NCI-H526 treated with DMSO at 0.1 percent for 48 hours (cell line): Measurements from ENCODE around the gene RCOR1.
A peak's percentile ranks its signal among the peaks of the same experiment; 100 is the strongest.

Experiments
- DNase-seq: peaks from one replicate; lab custom pipeline; 2025; lab: John Stamatoyannopoulos, UW

Gene RCOR1

DNA sequence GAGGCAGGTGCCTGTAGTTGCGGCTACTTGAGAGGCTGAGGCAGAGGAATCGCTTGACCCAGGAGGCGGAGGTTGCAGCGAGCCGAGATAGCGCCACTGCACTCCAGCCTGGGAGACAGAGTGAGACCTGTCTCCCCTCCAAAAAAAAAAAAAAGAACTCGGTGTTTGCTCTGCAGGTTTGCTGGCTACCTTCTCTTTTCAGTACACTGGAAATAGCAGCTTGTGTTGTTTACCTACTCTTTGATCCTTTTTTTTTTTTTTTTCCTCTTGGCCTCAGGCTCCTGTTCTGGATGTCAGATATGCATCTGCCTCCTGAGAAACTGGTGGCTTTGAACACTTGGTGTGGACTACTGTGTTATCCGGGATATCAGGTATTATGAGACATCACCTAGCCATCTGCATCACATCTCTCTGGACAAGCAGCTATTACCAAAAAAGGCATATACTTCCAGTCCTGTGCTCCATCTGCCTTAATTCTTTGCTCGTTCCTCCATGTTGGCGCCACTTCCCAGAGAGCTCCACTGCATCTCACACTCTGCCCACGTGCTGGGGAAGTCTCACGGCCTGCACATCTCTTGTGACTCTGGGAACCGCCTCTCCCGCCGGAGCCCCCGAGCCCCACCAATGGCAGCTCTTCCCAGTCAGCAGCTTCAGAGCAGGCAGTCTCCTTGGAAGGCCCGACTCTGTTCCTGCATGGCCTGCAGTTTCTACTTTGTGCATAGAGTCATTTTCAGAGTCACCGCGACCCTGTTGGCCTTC lies 133.9 kb downstream of the RCOR1 start:
- no peak for DNase-seq

DNA sequence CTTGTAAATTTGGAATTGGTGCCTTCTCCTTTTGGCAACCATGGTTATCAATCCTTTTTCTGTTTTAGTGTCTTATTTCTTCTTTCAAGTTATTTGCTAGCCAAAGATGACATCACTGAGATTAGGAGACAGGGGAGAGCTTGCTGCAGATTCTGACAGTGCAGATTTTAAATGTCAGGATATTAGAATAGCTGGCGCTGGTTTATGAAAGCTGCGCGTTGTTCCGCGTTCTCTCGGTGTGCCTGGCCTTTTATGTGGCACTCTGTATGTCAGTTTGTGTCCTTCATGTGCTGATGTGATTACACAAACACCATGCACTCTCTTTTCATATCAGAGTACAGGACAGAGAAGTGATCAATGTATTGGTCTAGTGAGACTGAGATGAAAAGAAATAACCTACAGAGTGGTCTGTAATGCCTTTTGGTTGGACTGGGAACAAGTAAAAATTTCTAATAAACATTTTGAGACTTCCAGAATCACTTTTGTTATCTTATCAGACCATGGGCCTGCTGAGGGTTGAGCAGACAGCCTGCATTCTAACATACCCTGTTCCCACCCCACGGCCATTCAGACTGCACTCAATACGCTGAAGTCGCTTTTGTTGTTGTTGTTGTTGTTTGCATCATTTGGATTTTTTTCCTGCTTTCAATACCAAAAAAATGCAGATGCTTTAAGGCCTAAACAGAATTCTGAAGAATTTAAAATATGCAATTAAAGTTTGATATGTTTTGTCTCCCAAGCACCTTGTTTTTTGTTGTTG lies 135.1 kb downstream of the RCOR1 start:
- no peak for DNase-seq

DNA sequence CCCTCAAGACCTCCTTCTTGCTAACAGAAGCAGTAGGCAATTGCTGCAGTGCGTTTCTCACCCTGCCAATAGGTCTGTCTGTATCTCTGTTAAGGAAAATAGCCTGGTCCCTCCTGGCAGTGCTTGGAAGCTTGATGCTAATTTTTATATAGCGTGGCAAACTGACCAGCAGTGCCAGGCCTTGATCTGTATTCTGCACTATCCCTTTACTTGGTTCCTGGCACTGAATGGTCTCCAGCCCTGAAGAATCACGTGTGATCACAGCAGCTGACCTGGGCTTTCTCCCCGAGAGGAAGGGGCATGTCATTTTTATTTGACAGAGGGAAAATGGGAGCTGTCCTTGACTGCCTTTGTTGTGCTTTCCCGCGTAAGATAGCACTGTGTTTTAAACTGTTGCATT lies 136.1 kb downstream of the RCOR1 start:
- no peak for DNase-seq

DNA sequence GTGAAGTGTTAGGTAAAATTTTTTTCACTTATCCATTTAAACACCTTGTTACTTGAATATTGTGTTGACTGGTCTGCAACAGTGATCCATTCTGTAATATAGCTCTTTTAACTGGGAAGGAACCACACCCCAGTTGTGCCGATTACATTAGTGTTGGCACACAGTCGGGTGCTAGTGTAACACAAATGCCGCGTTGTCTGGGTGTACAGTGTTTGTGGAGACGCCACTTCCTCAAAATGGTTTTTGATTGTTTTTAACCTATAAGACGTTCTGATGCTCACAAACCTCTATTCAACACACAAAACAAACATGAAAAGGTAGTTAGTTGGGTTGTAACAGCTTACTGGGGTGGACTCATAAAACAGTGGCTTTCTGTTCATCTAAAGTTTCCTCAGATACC lies 136.8 kb downstream of the RCOR1 start:
- no peak for DNase-seq

DNA sequence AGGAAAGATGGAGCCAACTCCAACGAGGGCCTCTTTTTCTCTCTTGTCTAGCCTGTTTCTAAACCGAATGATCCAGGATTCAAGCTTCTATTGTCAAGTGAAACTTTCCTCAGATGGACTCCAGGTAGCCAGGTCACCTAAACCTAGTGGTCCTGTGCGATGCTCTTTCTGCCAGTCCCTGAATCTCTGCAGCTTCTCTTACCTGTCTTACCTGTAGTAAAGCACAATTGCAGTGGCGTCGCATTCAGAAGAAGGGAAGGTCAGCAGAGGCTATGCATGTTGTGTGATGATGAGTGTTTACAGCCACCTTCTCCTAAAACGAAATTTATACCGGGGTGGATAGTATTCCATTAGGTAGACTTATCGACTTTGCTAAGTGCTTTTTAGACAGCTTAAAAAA lies 137.4 kb downstream of the RCOR1 start:
- DNase-seq: no peak

DNA sequence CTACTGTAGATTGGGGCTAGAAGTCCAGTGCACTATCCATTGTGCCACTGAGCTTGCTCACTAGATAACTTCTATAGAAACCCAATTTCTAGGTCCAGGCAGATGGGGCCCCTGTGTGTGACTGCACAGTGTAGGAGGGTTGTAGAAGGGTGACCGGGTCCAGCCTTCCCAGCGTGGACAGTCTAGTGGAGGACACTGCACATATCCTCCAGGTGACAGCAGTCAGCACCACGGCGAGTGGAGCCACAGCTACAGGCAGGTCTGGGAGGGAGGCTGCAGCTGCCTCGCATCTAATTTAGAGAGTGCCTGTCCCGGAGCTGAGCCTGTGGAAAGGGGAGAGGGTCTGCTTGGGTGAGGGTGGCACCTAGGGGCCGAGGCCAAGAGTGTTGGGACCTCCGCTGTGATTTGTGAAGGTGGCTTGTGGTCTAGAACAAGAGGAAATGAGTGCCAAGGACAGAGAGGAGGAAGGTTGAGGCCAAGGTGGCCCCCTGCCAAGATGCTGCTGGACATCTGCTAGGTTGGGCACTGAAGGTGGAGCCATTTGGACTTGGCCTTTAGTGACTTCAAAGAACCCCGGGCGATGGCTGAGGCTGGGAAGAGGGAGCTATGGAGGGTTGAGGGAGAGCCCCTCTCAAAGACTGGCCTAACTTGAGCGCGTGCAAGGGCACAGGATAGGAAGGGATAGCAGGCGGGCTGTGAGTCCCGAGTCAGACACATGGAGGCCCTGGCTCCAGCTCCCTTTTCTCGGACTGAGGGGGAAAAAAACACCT lies 138.8 kb downstream of the RCOR1 start:
- no peak for DNase-seq

DNA sequence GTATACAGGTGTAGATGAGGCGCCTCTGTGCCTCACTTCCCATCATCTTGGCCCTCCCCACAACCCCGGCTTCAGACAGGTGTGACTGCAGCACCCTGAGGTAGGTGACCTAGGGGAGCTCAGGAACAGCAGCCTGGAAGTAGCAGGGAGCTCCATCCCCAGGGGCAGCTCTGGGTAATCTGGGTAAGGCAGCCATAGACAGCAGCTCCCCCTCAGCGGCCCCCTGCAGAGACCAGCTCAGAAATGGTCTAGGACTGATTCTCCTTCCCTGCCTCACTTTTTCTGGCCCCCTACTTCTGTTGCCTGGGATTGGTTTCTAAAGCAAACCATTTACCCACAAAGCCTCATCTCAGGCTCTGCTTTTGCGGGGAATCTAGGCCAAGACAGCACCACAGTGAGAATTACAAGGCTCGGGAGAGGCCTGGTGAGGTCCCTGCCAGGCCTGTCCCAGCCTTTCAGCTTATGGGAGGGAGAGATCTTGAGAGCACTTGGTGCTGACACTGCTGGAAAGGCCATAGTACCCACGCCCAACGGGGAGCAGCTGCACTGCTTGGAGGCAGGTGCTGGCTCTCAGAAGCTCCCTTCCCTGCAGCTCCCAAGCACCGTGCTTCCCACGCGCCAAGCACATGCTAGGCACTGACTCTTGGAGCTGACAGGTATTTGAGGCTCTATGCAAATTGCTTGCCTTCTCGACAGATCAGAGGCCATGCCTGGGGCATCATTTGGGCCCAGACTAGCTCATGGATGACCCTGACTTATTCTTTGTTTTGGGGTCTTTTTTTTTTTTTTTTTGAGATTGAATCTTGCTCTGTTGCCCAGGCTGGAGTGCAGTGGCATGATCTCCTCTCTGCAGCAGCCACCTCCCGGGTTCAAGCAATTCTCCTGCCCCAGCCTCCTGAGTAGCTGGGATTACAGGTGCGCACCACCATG lies 139.7 kb downstream of the RCOR1 start:
- no peak for DNase-seq

DNA sequence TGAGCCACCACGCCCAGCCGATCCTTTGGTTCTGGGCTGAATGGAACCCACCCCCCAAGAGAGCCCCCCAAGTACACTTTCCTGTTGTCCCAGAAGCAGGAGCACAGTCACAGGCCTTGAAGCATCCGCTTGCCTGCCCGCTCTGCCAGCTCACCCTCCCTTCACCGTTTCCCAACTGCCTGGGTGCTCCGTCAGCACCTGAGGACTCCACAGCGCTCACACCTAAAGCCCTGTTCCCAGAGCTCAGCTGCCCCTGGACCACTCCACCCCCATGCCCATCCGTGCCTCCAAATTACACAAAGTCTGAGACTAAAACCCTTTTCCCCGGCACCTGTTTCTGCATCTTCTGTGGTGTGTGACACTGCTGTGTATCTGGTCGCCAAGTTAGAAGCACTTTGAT lies 140.5 kb downstream of the RCOR1 start:
- no peak for DNase-seq

DNA sequence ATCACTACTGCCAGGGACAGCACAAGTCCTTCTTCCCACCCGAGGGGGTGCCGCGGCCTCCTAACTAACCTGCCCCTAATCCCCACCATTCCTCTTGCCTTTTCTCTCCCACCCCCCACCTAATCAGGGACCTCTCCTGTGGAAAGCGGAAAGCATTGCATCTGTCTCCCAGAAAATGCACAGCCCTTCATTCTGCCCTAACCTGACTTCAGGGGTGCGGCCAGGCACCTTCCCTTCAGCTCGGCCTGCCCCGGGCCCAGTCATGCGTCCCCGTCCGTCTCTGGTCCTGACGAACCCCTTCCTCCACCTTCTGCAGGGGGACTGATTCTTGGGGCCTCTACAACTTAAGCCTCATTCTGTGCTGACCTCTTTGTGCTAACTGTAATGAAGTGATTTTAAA lies 140.9 kb downstream of the RCOR1 start:
- no peak for DNase-seq

DNA sequence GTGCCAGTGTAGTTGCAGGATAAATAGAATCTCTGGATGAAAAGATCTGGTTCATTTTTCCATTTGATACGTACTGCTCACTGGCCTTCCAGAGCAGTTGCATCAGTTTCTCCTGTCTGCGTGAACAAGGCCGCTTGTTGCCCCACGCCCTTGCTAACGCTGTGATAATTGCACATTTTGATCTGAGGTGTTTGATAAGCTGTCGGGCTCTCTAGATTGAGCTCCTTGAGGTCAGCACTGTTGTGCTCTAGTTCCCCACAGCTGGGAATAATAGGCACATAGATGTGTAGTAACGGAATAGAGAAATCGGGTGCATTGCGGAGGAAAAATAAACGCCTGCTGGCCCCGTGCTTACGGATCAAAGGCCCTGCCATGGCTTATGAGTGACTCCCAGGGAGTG lies 142.0 kb downstream of the RCOR1 start:
- no peak for DNase-seq

DNA sequence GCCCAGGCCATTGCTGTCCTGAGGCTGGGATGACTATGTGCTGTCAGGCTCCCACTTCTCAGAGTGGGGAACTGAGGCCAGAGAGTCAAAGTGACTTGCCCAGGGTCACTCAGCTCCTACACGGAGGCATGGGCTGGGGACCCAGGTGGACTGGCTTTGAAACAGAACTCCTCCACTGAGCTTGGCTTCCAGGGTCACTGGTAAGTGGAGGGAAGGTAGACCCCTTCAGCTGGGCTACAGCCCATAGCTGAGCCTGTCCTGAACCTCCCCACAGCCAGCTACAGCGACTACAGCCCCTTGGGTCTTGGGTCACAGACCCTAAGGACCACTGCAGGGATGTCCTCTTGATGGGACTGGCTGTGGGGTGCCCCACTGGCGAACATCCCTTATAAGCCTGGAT lies 144.5 kb downstream of the RCOR1 start:
- no peak for DNase-seq

DNA sequence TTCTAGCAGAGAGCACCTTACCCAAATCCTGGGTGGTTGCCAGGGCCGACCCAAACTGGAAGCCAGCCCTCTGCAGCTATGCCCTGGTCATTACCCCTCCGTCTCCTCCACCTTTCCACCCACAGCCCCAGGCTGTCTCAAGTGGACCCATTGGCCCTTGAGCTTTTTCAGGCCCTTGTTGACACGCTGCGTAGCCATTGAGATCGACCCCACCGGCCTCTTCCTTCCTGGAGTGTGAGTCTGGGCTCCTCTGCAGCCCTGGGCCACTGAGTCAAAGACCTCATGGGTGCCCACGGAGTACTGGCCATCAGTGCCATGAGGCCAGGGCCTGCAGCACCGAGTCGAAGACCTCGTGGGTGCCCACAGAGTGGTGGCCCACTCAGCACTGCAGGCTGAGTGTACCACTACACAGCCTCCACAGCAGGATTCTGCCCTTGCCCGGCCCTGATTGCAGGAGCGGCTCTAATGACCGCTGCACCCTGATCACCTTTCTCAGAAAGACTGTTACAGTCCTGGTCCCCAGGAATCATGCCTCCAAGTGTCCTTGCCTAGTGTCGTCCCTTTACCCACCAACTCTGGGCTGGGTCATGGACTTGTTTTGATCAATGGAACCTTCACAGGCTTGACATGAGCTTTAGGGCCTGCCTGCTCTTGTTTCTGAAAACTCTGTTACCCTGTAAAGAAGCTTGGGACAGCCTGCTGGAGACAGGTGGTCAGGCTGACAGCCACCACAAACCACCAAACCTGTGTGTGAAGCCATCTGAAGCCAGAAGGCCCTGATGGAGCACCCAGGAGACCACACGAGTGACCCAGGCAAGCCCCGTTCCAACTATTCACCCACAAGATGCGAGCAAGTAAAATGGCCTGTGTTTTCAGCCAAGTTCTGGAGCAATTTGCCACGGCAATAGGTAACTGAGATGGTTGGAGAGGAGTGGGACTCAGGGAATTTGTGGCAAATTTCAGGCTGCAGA lies 145.2 kb downstream of the RCOR1 start:
- no peak for DNase-seq

DNA sequence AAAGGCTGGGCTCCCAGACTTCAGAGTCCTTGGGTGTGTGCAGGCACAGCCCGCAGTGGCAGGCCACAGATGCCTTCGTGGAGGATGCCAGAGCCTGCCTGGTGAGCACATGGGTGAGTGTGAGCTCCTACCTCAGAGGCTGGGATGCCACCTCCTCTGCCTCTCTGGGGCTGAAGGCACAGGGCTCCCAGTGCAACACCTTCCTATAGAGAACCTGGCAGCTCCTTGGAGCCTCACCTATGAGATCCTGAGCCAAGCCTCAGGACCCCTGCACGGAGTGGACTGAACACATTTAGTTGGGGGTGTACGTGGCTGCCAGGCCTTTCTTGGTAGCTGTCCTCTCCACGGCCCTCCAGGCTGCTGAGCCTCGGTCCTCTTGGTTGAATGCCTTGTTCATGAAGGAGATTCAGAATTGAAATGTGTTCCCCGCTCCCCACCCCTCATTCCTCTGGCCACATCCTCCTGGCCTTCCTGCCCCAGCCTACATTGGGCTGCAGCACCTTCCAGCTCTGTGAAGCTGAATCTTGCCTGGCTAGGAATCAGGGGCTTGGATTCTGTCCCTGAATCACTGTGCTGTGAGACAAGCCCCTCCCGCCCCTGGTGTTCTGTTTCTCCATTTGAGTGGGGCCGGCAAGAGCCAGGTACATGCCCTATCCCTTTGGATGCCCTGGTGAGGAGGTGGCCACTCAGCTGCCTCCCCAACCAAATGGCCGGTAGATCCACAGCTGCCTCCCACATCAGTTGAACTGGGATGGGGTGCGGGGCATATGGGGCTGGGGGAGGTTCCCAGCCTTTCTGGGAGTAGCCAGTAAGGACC lies 146.1 kb downstream of the RCOR1 start:
- no peak for DNase-seq

DNA sequence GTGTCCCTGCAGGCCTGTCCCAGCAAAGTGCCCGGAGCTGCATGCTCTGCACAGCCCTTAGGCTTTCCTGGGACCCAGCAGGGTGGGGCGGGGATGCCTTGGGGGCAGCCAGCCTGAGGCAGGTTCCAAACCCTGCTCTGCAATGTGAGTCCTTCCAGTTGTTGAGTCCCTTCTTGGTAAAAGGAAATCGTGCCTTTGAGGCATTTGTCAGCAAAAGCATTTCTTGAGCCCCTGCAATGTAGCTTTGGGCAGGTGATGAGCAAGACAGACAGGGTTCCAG lies 146.7 kb downstream of the RCOR1 start:
- no peak for DNase-seq

DNA sequence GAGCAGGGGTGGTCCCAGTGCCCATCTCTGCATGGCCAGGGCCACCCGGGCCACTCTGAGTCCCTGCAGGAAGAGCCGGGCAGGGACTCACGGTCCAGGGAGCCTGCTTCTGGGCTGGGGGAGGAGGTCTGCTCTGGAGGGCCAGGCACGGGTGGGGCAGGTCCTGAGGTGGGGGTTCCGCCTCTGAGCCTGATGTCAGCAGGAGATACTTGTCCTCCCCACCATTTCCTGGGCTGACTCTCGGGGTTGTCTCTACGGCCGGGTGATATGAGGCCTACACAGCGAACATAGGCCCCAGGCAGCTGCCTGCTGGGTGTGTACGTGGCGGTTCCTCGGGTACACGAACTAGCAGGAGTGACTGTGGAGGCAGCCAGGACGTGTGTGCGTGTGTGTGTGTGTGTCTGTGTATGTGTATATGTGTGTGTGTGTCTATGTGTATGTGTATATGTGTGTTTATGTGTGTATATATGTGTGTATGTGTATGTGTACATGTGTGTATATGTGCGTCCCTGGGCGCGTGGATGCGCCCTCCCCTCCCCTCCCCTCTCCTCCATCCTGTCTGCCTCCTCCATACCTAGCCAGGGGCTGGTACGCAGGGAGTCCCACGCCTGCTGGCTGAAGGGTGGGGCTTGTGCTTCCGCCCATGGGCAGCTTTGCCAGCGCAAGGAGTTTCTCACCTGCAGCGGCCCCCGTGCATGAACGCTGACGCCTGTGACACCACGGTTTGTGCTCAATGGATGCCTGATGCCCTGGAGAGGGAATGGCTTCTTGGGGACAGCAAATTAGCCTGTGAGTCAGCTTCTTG lies 154.4 kb downstream of the RCOR1 start:
- no peak for DNase-seq

DNA sequence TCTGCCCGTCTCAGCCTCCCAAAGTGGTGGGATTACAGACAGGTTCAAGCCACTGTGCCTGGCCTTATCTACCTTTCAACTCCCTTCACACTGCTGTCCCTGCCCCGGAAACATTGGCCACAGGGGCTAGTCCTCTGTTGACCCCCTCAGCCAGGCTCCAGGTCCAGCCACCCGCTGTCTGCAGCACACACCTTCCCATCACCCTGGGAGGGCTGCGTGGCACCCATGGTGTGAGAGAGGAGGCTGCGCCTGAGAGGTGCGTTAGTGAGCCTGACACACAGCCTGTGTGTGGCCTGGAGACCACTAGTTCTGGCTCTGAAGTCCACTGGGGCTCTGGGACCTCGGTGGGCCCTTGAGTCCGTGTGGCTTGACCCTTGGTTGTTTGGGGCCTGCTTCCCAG lies 156.4 kb downstream of the RCOR1 start:
- no peak for DNase-seq

DNA sequence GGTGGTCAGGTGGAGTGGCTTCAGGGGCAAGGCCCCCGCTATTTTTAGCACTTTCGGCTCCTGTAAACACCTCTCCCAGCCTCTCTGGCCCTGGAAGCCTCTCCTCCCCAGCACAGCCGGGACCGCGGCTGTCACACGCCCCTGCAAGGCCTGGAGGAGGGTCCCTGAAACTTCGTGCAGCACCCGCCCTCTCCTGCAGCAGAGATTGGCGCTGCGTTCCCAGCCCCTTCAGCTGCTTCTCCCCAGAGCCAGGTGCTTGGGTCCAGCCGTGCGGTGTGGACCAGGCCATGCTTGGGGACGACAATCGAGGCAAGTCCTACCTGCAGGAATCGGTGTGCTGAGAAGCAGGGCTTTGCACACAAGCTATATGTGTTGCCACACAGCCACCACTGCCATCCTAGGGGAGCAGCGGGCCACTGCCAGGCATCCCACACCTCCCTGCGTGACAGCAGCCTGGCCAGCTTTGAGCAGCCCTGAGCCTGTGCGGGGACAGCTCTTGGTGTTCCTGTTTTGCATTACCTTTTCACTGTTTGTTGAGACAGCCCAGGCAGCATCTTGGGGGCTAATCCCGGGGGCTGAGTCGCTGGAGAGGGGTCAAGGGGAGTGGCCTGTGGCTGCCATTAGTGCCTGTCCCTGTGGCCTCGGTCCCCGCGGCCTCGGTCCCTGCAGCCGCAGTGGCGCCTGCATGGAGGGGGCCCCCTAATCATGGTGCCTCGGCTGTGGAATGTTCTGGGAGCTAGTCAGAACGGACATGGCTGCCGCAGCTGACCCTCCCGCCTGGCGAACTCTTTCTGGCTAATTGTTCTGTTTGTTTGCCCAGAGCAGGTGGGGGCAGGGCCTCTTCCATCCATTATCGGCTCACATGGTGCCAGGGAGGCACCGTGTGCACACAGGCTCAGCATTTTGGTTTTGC lies 157.2 kb downstream of the RCOR1 start:
- DNase-seq: peak; percentile 11

DNA sequence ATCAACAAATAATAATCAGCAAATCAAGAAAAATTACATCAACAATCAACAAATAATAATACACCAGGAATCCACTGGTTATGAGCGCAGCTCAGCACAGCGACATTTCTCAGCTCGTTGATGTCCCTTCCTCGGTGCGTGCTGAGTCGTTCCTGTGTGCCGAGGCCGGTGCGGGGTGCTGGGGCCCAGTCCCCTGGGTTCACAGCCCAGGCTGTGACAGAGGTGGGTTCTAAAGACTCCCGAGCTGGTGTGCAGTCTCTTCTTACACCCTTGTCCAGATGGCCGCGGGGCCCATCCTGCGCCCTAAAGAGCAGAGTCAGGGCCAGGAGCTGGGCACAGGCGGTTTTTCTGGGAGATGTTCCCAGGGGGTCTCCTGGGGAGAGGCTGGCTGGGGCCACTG lies 157.9 kb downstream of the RCOR1 start:
- no peak for DNase-seq
